ENCODE measurements around the gene POLR1C.
"Not testable (repeated sequence)": the region's sequence is repeated elsewhere in the genome, so short reads cannot be mapped to it uniquely, and the experiment has no call there.

POLR1C gene

GRCh38 chr6:43516697-43517504 lies at the start of gene POLR1C, which contains the start of gene YIPF3:
Gene POLR1C, plus strand, starts transcription at chr6:43517089. Its CDS starts 21 bp downstream, at chr6:43517110.
Gene YIPF3, minus strand, starts transcription at chr6:43516926. Its CDS starts 119 bp downstream, at chr6:43516807.
- DNase-seq = peak; percentile 98
- H3K27me3 ChIP-seq (replicated peaks) = no peaks in the 10 kb centered on the region
- no peak for TF ChIP-seq CTCF (IDR thresholded peaks at IDR 0.05; ENCODE audit: low read depth, low read length, missing control alignments)
- in situ Hi-C loops (cut with HindIII; ENCODE audit: low pct_ligation_motif_present, low sequenced_read_pairs) = no loop called here
- H3K4me3 ChIP-seq (ENCODE audit: low read depth, low read length) = peak within 1 kb of the TSS; percentile 91
- H3K27ac ChIP-seq = peak within 1 kb of the TSS; percentile 69
- peaks cover 60% of the 10 kb centered on the region for H3K36me3 ChIP-seq (replicated peaks)

GRCh38 chr6:43467265-43467664 lies 49.6 kb upstream of the POLR1C start:
- DNase-seq; H3K4me3 ChIP-seq (ENCODE audit: low read depth, low read length); H3K27ac ChIP-seq; H3K36me3 ChIP-seq (replicated peaks); in situ Hi-C loops (cut with HindIII; ENCODE audit: low pct_ligation_motif_present, low sequenced_read_pairs); H3K27me3 ChIP-seq (replicated peaks): not testable (repeated sequence)

- no peaks in the 10 kb centered on the region for H3K27me3 ChIP-seq (replicated peaks)
- H3K4me3 ChIP-seq (ENCODE audit: low read depth, low read length) = no peak overlapping the region
- DNase-seq = no peak
- in situ Hi-C loops (cut with HindIII; ENCODE audit: low pct_ligation_motif_present, low sequenced_read_pairs) = no loop called here
- H3K27ac ChIP-seq = no peak overlapping the region
- no peak for TF ChIP-seq CTCF (IDR thresholded peaks at IDR 0.05; ENCODE audit: low read depth, low read length, missing control alignments)
- H3K36me3 ChIP-seq (replicated peaks) = no peaks in the 10 kb centered on the region
These were observed 49.1 kb upstream of the POLR1C start for GRCh38 chr6:43467752-43468151.

- Histone ChIP-seq H3K27ac (no peak overlapping the region), H3K4me3 (ENCODE audit: low read depth, low read length) (no peak overlapping the region), H3K27me3 (replicated peaks) (no peaks in the 10 kb centered on the region), H3K36me3 (replicated peaks) (no peaks in the 10 kb centered on the region)
- no peak for TF ChIP-seq CTCF (IDR thresholded peaks at IDR 0.05; ENCODE audit: low read depth, low read length, missing control alignments)
- in situ Hi-C loops (cut with HindIII; ENCODE audit: low pct_ligation_motif_present, low sequenced_read_pairs) = no loop called here
- DNase-seq = no peak
These were observed 48.6 kb upstream of the POLR1C start for GRCh38 chr6:43468240-43468639.

GRCh38 chr6:43468748-43469681 lies 47.9 kb upstream of the POLR1C start:
- TF ChIP-seq CTCF (IDR thresholded peaks at IDR 0.05; ENCODE audit: low read depth, low read length, missing control alignments) = no peak
- Histone ChIP-seq H3K27ac (no peak overlapping the region), H3K4me3 (ENCODE audit: low read depth, low read length) (no peak overlapping the region), H3K36me3 (replicated peaks) (no peaks in the 10 kb centered on the region), H3K27me3 (replicated peaks) (no peaks in the 10 kb centered on the region)
- no peak for DNase-seq
- in situ Hi-C loops (cut with HindIII; ENCODE audit: low pct_ligation_motif_present, low sequenced_read_pairs) = no loop called here

GRCh38 chr6:43469947-43470346 lies 46.9 kb upstream of the POLR1C start:
- no peaks in the 10 kb centered on the region for H3K36me3 ChIP-seq (replicated peaks)
- H3K27ac ChIP-seq = no peak overlapping the region
- in situ Hi-C loops (cut with HindIII; ENCODE audit: low pct_ligation_motif_present, low sequenced_read_pairs) = no loop called here
- H3K4me3 ChIP-seq (ENCODE audit: low read depth, low read length) = no peak overlapping the region
- H3K27me3 ChIP-seq (replicated peaks) = no peaks in the 10 kb centered on the region
- TF ChIP-seq CTCF (IDR thresholded peaks at IDR 0.05; ENCODE audit: low read depth, low read length, missing control alignments) = no peak
- DNase-seq = no peak

All from brain microvascular endothelial cell (primary cell).